ENCODE data around the gene SMIM1. TPM values are rescaled to one million over a fixed set of nuclear protein-coding genes. Genes with fewer than 3 reads are reported as not detected.

Gene SMIM1
- total RNA-seq, 1 donor from 2014 or later = 2.1 TPM

- no peak overlapping the region for H3K27ac Mint-ChIP-seq (ENCODE audit: unreplicated experiment)
- DNase-seq (ENCODE audit: low spot score) = no peak
- H3K36me3 Mint-ChIP-seq (ENCODE audit: low read depth, unreplicated experiment) = peaks cover 26% of the 10 kb centered on the region
- no peaks in the 10 kb centered on the region for H3K4me1 Mint-ChIP-seq (ENCODE audit: unreplicated experiment)
- no peak overlapping the region for H3K4me3 Mint-ChIP-seq (ENCODE audit: unreplicated experiment)
- H3K9me3 Mint-ChIP-seq (ENCODE audit: unreplicated experiment) = no peaks in the 10 kb centered on the region
- H3K27me3 Mint-ChIP-seq (ENCODE audit: unreplicated experiment) = peaks cover 6% of the 10 kb centered on the region
- TF ChIP-seq, protein P1, sequence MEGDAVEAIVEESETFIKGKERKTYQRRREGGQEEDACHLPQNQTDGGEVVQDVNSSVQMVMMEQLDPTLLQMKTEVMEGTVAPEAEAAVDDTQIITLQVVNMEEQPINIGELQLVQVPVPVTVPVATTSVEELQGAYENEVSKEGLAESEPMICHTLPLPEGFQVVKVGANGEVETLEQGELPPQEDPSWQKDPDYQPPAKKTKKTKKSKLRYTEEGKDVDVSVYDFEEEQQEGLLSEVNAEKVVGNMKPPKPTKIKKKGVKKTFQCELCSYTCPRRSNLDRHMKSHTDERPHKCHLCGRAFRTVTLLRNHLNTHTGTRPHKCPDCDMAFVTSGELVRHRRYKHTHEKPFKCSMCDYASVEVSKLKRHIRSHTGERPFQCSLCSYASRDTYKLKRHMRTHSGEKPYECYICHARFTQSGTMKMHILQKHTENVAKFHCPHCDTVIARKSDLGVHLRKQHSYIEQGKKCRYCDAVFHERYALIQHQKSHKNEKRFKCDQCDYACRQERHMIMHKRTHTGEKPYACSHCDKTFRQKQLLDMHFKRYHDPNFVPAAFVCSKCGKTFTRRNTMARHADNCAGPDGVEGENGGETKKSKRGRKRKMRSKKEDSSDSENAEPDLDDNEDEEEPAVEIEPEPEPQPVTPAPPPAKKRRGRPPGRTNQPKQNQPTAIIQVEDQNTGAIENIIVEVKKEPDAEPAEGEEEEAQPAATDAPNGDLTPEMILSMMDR (IDR thresholded peaks at IDR 0.05; ENCODE audit: unreplicated experiment) = no peak
These were observed 14.2 kb downstream of the SMIM1 start for GRCh38 chr1:3786468-3787348.

- H3K4me3 Mint-ChIP-seq (ENCODE audit: unreplicated experiment) = no peak overlapping the region
- TF ChIP-seq, protein P1 (IDR thresholded peaks at IDR 0.05; ENCODE audit: unreplicated experiment) = no peak
- peak overlapping the region; percentile 24 for H3K27ac Mint-ChIP-seq (ENCODE audit: unreplicated experiment)
- DNase-seq (ENCODE audit: low spot score) = no peak
- H3K36me3 Mint-ChIP-seq (ENCODE audit: low read depth, unreplicated experiment) = peaks cover 26% of the 10 kb centered on the region
- no peaks in the 10 kb centered on the region for H3K4me1 Mint-ChIP-seq (ENCODE audit: unreplicated experiment)
- no peaks in the 10 kb centered on the region for H3K9me3 Mint-ChIP-seq (ENCODE audit: unreplicated experiment)
- peaks cover 6% of the 10 kb centered on the region for H3K27me3 Mint-ChIP-seq (ENCODE audit: unreplicated experiment)
These were observed 14.8 kb downstream of the SMIM1 start for GRCh38 chr1:3787349-3787715.

DNA sequence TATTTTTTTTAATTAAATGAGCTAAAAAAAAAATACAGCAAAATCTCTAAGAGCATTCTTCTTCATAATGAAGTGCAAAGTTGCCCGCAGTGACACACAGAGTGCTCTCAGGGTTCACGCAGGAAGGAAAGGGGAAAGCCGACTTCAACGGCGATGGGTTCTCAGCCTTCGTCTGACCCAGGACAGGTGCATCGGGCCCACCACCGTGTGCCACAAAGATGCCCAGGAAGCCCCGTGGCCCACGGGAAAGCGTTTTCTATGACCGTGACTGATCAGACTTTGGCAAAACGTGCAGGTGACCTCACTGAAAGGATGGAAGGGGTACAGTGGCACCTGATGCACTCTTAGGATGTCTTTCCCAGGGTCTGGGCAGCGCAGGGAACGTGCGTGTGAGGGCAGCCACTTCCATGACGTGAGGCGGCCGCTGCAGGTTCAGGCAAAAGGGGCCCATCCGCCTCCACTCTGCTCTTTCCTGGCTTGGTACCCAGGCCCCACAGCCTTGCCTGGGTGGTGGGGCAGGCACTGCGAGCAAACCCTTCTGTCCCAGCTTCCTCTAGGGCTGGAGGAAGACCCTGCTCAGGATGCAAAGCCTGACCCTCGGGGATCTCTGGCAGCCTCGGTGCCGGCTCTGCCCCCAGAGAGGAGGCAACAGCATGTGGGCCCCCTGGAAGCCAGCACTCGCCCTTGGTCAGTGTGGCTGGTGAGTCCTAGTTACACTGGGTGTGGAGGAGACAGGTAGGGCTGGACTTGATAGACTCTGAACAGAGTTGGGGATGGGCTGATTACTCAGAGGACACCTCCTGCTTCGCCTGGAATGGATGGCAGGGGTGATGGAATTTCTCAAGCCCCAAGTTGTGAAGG, 15.4 kb downstream of the SMIM1 start:
- no peaks in the 10 kb centered on the region for H3K9me3 Mint-ChIP-seq (ENCODE audit: unreplicated experiment)
- H3K27ac Mint-ChIP-seq (ENCODE audit: unreplicated experiment) = peak overlapping the region; percentile 24
- no peaks in the 10 kb centered on the region for H3K4me1 Mint-ChIP-seq (ENCODE audit: unreplicated experiment)
- H3K4me3 Mint-ChIP-seq (ENCODE audit: unreplicated experiment) = peak overlapping the region; percentile 51
- H3K36me3 Mint-ChIP-seq (ENCODE audit: low read depth, unreplicated experiment) = peaks cover 26% of the 10 kb centered on the region
- peaks cover 10% of the 10 kb centered on the region for H3K27me3 Mint-ChIP-seq (ENCODE audit: unreplicated experiment)
- TF ChIP-seq, protein P1 (IDR thresholded peaks at IDR 0.05; ENCODE audit: unreplicated experiment) = no peak
- DNase-seq (ENCODE audit: low spot score) = no peak

GRCh38 chr1:3788756-3789420, 16.3 kb downstream of the SMIM1 start:
- H3K27me3 Mint-ChIP-seq (ENCODE audit: unreplicated experiment) = peaks cover 10% of the 10 kb centered on the region
- TF ChIP-seq, protein P1 (IDR thresholded peaks at IDR 0.05; ENCODE audit: unreplicated experiment) = no peak
- peaks cover 24% of the 10 kb centered on the region for H3K36me3 Mint-ChIP-seq (ENCODE audit: low read depth, unreplicated experiment)
- H3K9me3 Mint-ChIP-seq (ENCODE audit: unreplicated experiment) = no peaks in the 10 kb centered on the region
- H3K27ac Mint-ChIP-seq (ENCODE audit: unreplicated experiment) = no peak overlapping the region
- no peak overlapping the region for H3K4me3 Mint-ChIP-seq (ENCODE audit: unreplicated experiment)
- peaks cover 5% of the 10 kb centered on the region for H3K4me1 Mint-ChIP-seq (ENCODE audit: unreplicated experiment)
- DNase-seq (ENCODE audit: low spot score) = no peak

Data from endothelial cell (in vitro differentiated cells).